GM18517 (cell line): ENCODE measurements around the gene ATOH8.

Experiments used
- ATAC-seq: cut with Tn5 transposase; IDR thresholded peaks from one replicate; pipeline ENCODE4 v1.9.1; 2021; ENCODE audit warnings: mild to moderate bottlenecking, moderate library complexity; ENCODE audit not compliant: unreplicated experiment

Gene ATOH8

GRCh38 chr2:85785027-85785822, 31.4 kb downstream of the ATOH8 start:
- no peak for ATAC-seq

GRCh38 chr2:85785871-85786270, 32.1 kb downstream of the ATOH8 start:
- ATAC-seq = no peak

DNA sequence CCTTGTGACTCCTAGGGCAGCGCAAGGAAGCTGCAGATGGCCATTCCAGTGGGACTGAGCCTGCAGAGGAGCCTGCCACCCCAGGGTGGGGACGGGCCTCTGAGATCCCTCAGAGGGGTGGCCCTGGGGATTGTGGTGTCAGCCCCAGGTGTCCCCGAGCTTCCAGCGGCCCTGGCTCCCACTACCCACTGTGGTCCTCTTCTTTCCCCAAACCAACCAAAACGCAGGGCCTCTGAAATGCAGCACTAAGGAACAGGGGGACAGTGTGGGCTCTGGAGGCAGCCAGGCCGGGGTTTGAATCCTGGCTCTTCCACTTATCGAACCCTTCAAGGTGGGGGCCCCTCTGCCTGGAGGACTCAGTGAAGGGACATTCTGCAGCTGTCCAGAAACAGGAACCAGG, 32.7 kb downstream of the ATOH8 start:
- no peak for ATAC-seq

DNA sequence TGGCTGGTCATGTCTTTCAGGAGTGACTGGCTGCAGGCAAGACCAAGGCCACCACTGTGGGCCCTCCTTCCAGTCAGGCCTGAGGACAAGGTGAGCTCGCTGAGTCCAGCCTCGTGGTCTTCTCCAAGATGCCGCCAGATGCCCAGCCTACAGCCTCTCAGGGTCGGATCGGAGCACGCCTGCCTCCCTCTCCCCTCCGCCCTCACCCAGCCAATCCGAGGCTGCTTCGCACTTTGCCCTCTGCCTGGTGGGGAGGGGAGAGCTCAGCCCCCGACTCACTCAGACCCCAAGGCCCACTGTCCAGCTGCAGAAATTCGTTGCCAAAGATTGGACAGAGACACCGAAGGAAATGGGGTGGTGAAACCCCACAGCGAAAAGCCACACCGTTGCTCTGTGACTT, 33.1 kb downstream of the ATOH8 start:
- no peak for ATAC-seq

- no peak for ATAC-seq
Observed at GRCh38 chr2:85787282-85787980, 33.6 kb downstream of the ATOH8 start.

DNA sequence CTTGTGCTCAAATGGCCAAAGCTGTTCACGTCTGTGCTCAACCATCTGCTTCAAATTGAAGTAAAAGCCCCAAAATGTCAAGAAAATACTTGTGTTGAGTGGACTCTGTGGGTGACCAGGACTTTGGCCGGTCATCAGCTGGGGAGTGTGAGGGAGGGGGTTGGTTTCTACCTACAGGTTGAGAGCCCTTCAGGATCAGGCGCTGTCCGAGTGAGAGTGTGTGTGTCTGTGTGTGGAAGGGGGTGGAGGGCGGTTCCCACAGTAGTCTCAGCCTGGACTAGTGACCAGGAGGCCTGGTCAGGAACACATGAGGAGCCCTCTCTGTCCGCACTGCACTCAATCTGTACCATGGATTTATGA, 34.2 kb downstream of the ATOH8 start:
- ATAC-seq = no peak

GRCh38 chr2:85788603-85789002, 34.8 kb downstream of the ATOH8 start:
- ATAC-seq = no peak

DNA sequence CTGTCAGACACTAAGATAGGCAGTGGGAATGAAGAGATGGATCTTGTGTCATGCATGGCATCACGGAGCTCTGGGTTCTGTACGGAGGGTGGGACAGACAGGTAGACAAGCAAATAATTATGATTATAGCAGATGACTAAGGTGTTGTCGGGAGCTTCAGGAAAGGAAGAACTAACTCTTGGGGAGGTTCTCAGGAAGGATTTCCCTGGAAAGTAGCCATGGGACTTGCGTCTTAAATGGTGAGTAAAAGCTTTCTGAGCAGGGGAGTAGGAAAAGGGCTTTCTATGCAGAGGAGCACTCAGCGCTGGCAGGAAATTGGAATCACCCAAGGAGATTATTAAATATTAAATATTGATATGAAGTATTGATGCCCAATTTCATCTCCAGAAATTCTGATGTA, 35.5 kb downstream of the ATOH8 start:
- ATAC-seq = no peak

GRCh38 chr2:85790032-85790431, 36.2 kb downstream of the ATOH8 start:
- ATAC-seq = no peak

DNA sequence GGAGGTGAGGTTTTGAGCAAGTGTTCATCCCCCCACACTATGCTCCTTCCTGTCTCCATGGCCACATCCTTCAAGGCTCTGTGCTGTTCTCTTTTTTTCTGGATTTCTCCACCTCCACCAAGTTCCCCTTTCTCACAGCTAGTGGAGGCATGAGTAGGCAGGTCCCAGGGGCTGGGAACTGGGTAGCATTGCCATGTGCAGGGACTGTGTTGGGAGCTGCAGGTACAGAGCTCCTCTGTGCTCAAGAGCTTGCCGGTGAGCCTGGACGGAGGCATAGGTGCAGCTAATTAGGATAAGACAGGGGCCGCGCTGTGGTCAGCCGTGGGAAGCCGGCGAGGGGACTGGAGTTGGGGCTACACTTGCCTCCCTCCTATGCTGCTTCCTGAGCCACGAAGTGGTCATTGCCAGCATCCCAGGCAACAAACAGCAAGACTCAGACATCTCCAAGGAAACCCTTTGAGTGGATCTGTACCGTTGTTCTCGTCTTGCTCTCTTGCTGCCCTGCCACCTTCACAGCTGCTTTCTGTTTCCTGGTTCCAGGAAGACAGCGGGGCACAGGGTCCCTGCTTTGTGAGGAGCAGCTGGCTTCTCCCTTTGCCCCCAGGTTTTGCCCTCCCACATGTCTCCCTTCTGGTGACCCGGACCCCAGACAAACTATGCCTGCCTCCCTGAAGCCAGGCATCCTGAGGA, 36.9 kb downstream of the ATOH8 start:
- ATAC-seq = no peak

- ATAC-seq = no peak
Observed at GRCh38 chr2:85791704-85792565, 38.1 kb downstream of the ATOH8 start.

DNA sequence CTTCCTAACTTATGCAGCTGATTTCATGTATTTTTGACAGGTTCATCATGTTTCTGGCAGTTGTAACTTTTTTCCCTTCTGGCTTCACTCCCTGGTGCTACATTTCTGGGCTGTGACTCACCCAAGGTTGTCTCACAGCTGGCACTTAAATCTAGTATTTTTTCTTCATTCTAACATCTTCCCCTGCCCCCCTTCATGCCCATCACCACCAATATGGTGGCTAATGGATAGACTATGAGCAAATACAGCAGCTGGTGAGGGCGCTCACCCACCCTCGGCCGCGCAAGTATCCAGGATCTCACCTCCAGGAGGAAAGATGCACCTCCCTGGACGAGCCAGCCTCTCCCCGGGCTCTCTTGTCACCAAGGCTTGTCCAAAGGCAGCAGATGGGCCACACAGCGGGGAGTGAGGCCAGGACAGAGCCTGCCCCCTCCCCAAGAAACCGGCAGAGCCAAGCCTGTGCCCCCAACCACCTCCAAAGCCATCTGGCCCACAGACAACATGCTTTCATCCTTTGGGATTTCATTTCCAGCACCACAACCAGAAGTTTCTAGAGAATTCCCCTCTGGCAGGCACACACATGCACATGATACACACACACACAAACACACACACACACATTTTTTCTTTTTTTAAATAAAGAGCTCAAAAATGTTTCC, 39.1 kb downstream of the ATOH8 start:
- ATAC-seq = no peak

- ATAC-seq = no peak
Observed at GRCh38 chr2:85793584-85793983, 39.8 kb downstream of the ATOH8 start.

- ATAC-seq = no peak
Observed at GRCh38 chr2:85794038-85794441, 40.2 kb downstream of the ATOH8 start.

- ATAC-seq = no peak
Observed at GRCh38 chr2:85794491-85795121, 40.8 kb downstream of the ATOH8 start.

DNA sequence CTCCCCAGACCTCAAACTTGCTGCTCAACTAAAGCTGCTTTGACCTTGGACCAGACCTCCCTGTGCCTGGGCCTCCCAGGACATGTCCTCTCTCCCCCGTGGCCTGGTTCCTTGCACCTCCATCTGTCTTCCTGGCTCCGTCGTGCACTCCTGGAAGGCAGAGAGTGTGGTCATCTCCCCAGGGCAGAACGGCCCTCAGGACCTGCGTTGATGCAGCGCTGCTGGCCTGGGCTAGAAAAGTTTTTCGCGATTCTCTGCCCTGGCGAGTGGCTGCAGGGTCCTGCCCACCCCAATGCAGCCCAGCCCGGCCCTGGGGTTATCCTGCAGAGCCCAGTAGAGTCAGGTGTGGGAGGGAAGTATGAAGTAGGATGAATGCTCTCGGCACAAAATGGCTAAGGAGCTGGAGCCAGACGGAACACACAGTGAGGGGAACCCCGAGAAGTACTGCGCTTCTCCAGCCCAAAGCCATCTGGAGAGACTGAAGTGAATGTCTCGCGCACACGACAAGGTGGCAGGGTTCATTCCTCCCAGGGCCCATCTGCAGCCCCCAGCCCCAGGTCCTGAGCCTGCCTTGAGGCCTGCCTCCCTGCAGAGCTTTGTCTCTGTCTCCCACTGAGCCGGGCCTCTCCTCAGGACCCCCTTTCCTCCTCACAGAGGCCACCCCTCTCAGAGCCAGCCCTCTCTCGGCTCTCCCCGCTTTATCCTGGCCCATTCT, 41.7 kb downstream of the ATOH8 start:
- no peak for ATAC-seq

- ATAC-seq = no peak
Observed at GRCh38 chr2:85796046-85796340, 42.2 kb downstream of the ATOH8 start.

DNA sequence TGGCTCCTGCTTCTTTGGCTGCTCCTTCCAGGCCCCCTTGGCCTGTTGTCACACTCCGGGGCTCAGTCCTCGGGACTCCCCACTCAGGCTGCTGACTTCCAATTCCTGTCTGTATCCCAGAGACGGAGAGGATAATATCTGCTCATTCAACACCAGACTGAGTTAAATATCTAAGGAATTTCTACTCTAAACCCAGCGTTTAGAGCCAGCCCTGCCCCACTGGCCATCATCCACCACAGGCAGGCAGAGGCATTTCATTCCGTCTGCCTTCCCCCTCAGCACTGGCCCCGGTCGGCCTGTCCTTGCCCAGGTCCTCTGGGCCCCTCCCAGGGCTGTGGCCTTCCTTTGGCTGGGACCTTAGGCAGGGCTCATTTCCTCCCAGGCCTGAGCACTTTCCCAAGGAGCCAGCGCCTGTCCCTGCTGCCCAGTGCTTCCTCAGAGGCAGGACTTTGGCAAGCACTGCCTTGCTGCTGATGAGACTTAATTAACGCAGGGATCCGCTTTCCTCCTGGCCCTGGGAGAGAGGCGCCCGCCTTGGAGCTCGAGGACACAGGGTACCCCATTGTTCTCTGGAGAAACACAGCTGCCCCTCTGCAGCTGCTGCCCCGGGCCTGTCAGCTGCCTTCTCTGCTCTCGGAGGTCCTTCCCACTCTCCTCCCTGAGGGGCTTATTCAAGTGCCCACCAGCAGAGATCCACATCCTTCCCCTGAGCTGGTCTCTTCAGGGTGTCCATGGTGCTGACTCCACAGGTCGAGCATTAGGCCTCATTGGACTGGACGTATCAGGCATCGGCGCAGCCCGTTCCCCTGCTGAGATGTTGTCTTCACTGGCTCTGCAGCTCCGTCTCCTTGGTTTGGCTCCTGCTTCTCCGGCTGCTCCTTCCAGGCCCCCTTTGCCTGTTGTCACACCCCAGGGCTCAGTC, 42.8 kb downstream of the ATOH8 start:
- ATAC-seq = no peak

GRCh38 chr2:85797263-85797660, 43.5 kb downstream of the ATOH8 start:
- no peak for ATAC-seq
